GM12873 (cell line): ENCODE results near the gene FLT1.

Experiments
- TF ChIP-seq, protein P1 (sequence below): IDR thresholded peaks from 2 replicates; pipeline ENCODE4 v1.5.1; 2012; ENCODE audit warnings: low read depth, mild to moderate bottlenecking, moderate library complexity, low read length, control low read depth; ENCODE audit not compliant: insufficient read depth; ENCODE audit errors: missing control alignments

The FLT1 gene

DNA sequence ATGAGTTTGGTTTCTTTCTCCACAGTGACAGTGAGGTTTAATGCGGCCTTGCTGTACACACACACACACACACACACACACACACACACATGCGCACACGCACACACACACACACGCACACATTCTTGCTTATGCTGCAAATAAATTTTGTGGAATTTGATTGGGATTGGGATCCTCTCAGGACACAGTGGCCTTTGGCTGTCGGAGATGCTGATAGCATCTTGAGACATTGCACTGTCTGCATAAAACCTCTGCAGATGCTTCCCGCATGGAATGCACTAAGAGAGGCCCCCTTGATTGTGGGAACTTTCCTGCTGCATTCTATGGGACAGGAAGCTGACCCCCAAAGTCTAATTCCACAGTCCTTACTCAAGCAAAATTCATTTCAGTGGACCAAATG lies 145.6 kb downstream of the FLT1 start:
- TF ChIP-seq, protein P1, sequence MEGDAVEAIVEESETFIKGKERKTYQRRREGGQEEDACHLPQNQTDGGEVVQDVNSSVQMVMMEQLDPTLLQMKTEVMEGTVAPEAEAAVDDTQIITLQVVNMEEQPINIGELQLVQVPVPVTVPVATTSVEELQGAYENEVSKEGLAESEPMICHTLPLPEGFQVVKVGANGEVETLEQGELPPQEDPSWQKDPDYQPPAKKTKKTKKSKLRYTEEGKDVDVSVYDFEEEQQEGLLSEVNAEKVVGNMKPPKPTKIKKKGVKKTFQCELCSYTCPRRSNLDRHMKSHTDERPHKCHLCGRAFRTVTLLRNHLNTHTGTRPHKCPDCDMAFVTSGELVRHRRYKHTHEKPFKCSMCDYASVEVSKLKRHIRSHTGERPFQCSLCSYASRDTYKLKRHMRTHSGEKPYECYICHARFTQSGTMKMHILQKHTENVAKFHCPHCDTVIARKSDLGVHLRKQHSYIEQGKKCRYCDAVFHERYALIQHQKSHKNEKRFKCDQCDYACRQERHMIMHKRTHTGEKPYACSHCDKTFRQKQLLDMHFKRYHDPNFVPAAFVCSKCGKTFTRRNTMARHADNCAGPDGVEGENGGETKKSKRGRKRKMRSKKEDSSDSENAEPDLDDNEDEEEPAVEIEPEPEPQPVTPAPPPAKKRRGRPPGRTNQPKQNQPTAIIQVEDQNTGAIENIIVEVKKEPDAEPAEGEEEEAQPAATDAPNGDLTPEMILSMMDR, result no peak

DNA sequence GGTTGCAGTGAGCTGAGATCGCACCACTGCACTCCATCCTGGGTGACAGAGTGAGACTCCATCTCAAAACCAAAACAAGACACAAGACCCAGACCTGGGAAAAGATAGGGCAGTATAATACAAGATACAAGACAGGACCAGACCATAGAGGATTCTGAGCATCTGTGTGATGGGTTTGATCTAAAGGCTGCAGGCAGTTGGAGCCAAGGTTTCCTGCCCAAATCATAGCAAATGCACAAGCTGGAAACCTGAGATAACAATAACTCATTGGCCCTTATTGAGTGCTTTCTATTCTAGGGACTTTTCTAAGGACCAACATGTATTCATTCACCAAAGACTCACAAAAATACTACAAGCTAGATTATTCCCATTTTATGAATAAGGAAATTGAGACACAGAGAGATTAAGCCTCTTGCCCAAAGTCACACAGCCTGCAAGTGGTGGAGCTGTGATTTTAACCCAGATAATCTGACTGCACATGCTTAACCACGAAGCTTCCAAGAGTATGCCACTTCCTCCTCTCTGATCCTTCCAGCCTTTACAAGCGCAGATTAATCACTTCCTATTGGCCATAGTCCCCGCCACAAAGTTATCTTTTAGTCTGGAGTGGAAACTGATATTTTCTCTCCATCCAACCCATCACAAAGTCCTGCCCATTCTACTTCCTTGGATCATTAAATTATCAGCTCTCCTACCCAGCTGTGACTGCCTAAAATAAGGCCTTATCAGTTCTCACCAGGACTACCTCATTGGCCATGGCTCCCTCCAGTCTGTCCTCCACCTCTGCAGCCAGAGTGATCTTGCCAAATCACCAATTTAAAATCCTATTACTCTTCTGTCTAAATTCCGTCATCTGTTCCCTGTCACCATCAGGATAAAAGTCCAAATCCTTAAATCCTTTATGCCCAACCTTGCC lies 147.2 kb downstream of the FLT1 start:
- TF ChIP-seq, protein P1, result no peak

DNA sequence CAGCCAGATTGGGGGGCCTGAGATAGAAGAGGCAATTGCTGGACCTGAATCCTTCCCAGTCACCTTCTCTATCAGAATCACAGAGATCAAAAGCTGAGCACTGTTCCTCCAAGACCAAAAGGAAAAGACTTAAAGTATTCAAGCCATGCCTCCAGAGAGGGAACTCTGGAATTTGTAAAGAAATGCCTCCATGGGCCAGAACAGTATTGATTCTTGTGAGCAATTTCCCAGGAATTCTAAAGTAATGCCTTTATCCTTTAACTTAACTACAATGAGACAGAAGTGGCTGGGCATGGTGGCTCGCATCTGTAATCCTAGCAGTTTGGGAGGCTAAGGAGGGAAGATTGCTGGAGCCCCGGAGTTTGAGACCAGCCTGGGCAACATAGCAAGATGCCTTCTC lies 148.8 kb downstream of the FLT1 start:
- TF ChIP-seq, protein P1, result no peak

DNA sequence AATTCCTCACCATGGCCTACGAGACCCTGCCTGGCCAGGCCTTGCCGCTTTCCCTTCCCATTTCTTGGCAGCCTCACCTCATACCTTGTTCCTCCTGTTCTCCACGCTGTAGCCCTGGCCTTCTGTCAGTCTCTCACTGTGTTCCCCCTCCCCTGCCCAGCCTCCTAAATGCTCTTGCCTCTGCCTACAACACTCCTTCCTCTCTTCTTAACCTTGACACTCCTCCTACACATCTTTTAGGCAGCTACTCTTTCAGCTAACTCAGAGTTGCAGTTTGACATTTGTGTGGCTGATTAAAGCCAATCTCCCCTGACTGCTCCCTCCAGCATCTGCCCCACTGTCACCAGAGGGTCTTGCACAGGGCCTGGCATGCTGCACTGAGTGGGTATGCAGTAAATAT lies 150.8 kb downstream of the FLT1 start:
- TF ChIP-seq, protein P1, result no peak

DNA sequence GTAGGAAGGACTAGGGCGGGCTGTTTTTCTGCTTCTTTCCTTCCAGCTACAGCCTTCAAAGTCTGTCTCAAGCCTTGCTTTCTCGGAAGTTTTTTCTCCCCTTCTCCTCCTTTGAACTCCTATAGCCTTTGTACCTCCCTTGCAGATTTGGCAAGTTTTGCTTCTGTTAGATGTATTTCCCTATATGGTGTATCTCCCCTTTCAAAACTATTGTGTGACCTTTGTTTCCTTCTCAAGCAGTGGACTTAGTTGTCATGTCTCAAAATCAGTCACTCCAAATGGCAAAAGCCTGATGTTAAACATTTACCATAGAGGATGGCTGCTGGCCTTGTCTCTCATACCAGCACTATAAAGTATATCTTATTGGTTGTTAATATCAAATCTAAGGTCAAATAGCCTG lies 152.7 kb downstream of the FLT1 start:
- TF ChIP-seq, protein P1, result no peak

DNA sequence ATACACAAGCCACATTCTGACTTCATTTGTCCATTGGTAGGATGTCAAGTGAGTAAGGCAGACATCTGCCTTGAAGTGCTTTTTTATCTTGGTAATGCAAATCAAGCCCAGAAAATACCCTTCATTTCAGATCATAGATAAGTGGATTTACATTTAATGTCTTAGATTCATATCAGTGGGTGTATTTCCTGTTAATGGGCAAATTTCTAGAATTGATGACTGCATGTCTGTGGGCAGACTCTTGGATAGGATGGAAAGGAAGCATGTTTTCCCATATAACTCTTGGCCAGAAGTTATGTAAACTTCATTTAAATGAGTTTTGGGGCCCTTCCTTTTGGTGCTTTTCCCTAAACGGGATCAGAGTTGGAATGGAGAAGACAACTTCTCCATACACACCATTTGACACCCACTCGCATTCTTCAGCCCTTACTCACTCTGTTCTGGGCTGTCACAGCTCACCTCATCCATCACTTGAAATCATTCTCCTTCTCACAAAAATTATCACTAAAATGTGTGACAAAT lies 154.6 kb downstream of the FLT1 start:
- TF ChIP-seq, protein P1, result no peak

DNA sequence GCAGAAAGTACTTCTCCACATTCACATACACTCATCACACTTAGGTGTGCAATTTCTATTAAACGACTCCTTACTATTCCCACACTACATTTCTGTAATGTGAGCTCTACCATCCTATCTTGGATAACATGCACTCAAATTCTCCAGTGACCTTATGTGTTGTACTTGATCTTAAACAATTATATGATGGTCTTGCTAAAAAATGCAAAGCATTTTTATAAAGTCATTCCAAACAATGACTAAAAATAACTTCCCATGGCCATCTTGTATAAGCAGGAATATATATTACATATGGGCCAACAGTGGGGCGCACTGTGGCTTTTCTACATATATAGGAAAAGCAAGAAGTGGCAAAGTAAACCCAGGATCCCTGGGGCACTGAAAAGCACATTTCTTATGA lies 155.5 kb downstream of the FLT1 start:
- TF ChIP-seq, protein P1, result no peak
